GM10266 (cell line): ENCODE results near the gene LAG3.

Experiments used
- DNase-seq: peaks from one replicate; pipeline ENCODE4 v3.0.0; 2012; ENCODE audit errors: extremely low spot score
- TF ChIP-seq, protein P1 (sequence below): IDR thresholded peaks from 2 replicates; pipeline ENCODE4 v1.5.1; 2012; ENCODE audit warnings: mild to moderate bottlenecking, low read depth; ENCODE audit not compliant: control insufficient read depth, insufficient read depth; ENCODE audit errors: missing control alignments

Gene LAG3

DNA sequence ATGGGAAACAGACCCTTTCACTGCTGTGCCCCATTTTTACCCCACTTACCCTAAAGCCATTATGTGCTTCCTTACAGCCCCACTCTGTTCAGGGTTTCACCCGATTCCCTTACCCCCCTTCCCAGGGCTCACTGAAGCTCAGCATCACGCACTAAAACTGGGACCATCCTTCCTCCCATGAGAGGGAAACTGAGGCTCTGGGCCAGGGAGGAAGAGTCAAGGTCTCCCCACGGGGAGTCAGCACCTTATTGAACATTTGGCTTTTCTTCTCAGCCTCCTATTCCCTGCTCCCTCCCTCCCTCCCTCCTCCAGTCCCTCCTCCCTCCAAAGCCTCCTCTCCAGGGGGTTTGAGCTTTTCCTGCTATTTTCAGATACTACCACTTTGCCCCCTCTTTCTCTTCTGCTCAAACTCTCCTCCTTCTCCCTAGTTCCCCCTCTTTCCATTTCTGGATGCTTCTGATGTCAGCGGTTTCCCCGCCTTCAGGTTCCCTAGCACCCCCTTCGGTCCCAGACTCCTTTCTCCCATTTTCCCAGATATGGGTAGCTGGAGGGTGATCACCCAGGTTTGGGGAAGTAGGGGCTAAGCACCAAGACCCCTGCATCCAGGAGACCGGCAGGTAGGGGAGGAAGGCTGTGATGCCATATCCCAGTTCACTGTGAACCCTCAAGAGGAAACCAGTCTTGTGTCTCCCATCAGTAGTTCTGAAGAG lies 50.3 kb downstream of the LAG3 start:
- DNase-seq, result no peak
- TF ChIP-seq, protein P1, sequence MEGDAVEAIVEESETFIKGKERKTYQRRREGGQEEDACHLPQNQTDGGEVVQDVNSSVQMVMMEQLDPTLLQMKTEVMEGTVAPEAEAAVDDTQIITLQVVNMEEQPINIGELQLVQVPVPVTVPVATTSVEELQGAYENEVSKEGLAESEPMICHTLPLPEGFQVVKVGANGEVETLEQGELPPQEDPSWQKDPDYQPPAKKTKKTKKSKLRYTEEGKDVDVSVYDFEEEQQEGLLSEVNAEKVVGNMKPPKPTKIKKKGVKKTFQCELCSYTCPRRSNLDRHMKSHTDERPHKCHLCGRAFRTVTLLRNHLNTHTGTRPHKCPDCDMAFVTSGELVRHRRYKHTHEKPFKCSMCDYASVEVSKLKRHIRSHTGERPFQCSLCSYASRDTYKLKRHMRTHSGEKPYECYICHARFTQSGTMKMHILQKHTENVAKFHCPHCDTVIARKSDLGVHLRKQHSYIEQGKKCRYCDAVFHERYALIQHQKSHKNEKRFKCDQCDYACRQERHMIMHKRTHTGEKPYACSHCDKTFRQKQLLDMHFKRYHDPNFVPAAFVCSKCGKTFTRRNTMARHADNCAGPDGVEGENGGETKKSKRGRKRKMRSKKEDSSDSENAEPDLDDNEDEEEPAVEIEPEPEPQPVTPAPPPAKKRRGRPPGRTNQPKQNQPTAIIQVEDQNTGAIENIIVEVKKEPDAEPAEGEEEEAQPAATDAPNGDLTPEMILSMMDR, result no peak

DNA sequence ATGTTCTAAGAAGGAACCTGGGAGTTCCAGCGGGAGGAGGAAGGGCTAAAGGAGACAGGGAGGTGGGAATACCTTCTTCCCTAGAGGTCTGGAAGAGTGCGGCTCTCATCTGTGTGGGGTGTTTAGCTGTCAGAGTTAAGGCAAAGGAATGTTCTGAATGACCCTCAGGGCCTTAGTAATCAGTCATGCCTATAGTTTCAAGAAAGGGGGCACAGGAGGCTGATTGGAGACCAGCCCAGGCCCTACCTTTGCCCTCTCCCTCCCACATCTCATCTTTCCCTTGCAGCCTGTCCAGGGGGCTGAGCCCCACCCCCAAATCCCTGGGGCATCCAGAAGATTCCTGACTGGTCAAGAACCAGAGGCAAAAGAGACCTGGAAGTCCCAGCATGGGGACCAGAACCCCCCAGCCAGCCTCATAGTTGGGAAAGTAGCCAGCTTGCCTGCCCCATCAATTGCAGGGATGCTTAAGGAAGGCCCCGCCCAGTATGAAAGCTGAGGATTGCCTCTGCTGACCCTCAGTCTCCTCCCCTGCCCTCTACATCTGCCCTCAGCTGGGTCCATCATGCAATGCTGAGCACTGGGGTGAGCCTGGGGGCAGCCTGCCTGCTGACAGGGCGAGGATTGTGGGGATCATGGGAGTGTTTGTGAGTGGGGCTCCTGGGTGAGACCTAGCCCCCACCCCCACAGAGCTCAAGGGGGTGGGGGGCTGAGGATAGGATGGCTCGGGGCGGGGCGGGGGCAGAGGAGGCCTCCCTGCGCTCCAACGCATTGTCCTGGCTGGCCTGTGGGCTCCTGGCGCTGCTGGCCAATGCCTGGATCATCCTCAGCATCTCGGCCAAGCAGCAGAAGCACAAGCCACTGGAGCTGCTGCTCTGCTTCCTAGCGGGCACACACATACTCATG lies 51.1 kb downstream of the LAG3 start:
- DNase-seq, result no peak
- TF ChIP-seq, protein P1, result no peak

DNA sequence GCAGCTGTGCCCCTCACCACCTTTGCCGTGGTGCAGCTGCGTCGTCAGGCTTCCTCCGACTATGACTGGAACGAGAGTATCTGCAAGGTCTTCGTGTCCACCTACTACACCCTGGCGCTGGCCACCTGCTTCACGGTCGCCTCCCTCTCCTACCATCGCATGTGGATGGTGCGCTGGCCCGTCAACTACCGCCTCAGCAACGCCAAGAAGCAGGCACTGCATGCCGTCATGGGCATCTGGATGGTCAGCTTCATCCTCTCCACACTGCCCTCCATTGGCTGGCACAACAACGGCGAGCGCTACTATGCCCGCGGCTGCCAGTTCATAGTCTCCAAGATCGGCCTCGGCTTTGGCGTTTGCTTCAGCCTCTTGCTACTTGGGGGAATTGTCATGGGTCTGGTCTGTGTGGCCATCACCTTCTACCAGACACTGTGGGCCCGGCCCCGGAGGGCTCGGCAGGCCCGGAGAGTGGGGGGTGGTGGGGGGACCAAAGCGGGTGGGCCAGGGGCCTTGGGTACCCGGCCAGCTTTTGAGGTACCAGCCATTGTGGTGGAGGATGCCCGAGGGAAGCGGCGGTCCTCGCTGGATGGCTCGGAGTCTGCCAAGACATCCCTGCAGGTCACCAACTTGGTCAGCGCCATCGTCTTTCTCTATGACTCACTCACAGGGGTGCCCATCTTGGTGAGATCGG lies 51.9 kb downstream of the LAG3 start:
- DNase-seq, result no peak
- TF ChIP-seq, protein P1, result no peak

DNA sequence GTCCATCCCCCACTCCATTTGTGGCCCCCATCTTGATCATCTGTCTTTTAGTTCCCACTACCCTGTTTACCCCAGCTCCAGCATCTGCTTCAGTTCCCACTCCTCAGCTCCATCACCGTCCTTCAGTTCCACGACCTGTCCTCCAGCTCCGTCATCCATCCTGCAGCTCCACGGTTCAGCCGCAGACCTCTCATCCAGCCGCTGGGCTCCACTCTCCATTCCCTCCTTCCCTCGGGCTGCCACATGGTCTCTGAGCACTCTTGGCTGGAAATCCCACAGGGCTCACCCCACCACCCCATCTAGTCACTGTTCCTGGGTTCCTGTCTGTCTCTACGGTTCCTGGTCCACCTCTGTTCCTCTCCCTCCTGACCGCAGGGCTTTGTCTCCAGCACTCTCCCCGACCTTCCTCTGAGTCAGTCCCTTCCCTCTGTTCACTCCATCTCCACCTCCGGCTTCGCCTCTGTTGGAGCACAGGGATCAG lies 52.6 kb downstream of the LAG3 start:
- DNase-seq, result no peak

DNA sequence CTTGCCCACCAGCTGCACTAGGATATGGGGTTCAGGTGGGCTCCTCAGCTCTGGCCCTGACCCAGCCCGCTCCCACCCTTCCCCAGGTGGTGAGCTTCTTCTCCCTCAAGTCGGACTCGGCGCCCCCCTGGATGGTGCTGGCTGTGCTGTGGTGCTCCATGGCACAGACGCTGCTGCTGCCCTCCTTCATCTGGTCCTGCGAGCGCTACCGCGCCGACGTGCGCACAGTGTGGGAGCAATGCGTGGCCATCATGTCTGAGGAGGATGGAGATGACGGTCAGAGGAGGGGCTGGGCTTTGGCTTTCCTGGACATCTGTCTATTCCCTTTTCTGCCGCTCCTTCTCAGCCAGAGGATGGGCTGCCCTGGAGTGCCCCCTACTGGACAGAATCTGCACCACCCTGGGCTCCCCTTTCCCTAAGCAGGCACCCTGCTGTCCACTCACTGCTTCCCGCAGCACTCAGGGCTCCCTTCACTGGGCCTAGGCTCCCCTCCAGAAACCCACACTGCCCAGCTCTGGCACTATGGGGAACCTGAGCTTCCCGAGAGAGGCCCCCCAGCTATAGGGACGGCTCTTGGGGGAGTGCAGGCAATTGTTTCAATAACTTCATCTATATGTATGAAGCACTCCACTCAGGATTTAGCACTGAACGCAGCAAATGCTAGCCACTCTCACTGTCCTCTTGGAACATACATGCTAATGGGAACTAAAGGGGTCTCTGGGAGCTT lies 53.2 kb downstream of the LAG3 start:
- TF ChIP-seq, protein P1, result peak; percentile 92
- peak; percentile 95 for DNase-seq

More for the DNA sequence above, 52.6 kb downstream of the LAG3 start:
- TF ChIP-seq, protein P1, result no peak

DNA sequence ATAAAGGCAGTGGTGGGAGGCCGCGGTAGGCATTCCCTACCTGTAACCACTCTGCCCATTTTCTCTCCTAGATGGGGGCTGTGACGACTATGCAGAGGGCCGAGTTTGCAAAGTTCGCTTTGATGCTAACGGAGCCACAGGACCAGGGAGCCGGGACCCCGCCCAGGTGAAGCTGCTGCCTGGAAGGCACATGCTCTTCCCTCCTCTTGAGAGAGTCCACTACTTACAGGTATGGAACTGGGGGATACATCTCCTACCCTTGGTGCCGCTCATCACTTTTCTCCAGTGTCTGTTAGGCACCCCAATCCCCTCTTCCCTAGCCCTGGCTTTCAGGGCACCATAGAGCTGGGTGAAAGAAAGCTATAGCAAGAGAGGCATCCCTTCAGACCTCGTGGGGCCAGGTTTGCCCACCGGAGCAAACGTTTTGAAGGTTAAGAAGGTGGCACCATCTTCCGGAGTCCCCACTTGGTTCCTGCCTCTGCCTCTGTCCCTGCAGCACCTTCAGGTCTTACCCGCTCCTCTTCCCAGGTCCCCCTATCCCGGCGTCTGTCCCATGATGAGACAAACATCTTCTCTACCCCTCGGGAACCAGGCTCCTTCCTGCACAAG lies 53.9 kb downstream of the LAG3 start:
- TF ChIP-seq, protein P1, result no peak
- DNase-seq, result no peak
